ENCODE results near the gene RNF114. TPM values are rescaled to one million over a fixed set of nuclear protein-coding genes. Genes with fewer than 3 reads are reported as not detected.
"Not testable (repeated sequence)": the region's sequence is repeated elsewhere in the genome, so short reads cannot be mapped to it uniquely, and the experiment has no call there.

Gene RNF114
- total RNA-seq, 3 donors from 2014 or later: 224 TPM

DNA sequence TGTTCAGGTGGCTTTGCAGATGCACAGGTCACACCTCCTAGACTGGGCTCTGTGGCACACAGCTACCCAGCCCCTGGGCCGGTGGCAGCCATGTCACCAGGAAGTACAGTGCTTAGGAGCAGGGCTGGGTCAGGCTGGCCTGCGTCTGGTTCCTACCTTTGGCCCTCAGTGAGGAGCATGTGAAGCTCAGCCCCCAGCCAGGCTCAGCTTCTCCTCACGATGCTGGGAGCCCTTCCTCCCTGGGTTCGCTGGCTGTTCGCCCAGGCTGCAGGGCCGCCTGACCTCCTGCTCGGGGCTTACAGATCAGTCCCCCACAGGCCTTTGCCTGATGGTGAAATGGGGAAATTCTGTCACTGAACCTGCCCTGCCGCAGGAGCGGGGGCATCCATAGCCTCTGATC is 43.9 kb upstream of the RNF114 start:
- H3K9me3 ChIP-seq: no peaks in the 10 kb centered on the region
- no peak for DNase-seq (ENCODE audit: low spot score in 2 of 2)

DNA sequence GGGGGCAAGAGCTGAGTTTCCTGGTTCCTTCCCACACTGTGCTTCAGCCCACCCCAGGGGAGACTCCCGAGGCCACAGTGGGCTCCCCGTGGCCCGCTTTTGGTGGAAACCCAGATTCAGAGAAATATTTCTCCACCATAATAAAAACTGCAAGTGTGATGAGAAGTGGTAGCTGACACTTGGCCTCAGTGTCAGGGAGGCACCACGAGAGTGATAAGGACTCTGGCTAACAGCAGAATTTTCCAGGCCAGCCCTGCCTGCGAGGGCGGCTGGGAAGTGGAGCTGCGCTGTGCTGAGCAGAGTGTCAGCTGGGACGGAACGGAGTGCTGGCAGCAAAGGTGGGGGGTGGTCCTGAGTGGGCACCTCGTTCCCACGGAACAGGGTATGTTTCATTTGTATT is 43.4 kb upstream of the RNF114 start:
- TF ChIP-seq, protein P1, sequence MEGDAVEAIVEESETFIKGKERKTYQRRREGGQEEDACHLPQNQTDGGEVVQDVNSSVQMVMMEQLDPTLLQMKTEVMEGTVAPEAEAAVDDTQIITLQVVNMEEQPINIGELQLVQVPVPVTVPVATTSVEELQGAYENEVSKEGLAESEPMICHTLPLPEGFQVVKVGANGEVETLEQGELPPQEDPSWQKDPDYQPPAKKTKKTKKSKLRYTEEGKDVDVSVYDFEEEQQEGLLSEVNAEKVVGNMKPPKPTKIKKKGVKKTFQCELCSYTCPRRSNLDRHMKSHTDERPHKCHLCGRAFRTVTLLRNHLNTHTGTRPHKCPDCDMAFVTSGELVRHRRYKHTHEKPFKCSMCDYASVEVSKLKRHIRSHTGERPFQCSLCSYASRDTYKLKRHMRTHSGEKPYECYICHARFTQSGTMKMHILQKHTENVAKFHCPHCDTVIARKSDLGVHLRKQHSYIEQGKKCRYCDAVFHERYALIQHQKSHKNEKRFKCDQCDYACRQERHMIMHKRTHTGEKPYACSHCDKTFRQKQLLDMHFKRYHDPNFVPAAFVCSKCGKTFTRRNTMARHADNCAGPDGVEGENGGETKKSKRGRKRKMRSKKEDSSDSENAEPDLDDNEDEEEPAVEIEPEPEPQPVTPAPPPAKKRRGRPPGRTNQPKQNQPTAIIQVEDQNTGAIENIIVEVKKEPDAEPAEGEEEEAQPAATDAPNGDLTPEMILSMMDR (IDR thresholded peaks at IDR 0.05): no peak
- no peak for TF ChIP-seq POLR2A (IDR thresholded peaks at IDR 0.05)
- TF ChIP-seq POLR2AphosphoS5 (IDR thresholded peaks at IDR 0.05): no peak
- Histone ChIP-seq H3K9me3 (no peaks in the 10 kb centered on the region), H3K27ac (no peak overlapping the region), H3K4me3 (no peak overlapping the region), H3K4me1 (peaks cover 0 to 3% of the 10 kb centered on the region in 2 donors), H3K36me3 (no peaks in the 10 kb centered on the region), H3K27me3 (no peaks in the 10 kb centered on the region)
- DNase-seq (ENCODE audit: low spot score in 2 of 2): peak in 1 of 2 donors; percentile 30
- intact Hi-C loops (cut with DNase I; ENCODE audit: low total_unique reads): no loop called here

More for the DNA sequence above, 43.9 kb upstream of the RNF114 start:
- intact Hi-C loops (cut with DNase I; ENCODE audit: low total_unique reads): no loop called here
- Histone ChIP-seq H3K27ac (no peak overlapping the region), H3K27me3 (no peaks in the 10 kb centered on the region), H3K4me1 (peaks cover 0 to 3% of the 10 kb centered on the region in 2 donors), H3K36me3 (no peaks in the 10 kb centered on the region), H3K4me3 (no peak overlapping the region)
- TF ChIP-seq, protein P1 (IDR thresholded peaks at IDR 0.05): no peak
- TF ChIP-seq POLR2A (IDR thresholded peaks at IDR 0.05) (no peak), POLR2AphosphoS5 (IDR thresholded peaks at IDR 0.05) (no peak)

DNA sequence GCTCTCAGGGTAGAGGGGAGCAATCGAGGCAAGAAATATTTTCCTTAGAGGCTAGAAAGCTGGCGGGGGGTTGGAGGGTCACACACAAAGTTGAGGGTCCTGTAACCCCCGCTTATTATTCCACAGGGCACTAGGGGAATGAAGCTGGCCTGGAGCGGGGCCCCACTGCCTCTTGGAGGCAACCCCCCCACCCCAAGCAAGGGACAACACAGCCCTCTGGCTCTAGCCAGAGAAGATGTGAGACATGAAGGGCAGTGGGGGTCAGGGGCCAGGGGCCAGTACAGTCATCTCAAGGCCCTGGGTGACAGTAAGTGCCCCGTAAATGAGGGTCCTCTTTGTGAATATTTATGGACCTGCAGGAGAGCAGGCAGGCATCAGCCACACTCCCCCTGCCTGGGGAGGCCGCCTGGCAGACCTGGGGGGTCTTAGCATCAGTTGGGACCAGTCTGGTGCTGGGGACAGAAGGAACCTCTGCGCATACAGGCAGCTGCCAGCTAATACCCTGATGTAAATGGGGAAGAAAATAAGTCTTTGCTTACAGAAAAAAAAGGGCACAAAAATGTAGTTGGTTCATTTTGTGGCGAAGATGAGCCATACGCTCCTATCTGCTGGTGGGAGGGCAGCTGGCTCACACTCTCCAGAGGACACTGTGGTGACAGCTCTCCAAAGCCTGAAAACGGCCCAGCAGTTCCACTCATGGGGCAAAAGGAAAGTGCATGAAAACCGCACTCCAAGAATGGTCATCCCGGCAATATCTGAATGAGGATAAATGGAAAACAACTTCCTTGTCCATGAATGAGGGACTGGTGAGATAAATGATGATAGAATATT is 42.7 kb upstream of the RNF114 start:
- no peak overlapping the region for H3K27ac ChIP-seq
- H3K27me3 ChIP-seq: no peaks in the 10 kb centered on the region
- TF ChIP-seq POLR2AphosphoS5 (IDR thresholded peaks at IDR 0.05): no peak
- TF ChIP-seq, protein P1 (IDR thresholded peaks at IDR 0.05): no peak
- TF ChIP-seq POLR2A (IDR thresholded peaks at IDR 0.05): no peak
- peak in 1 of 2 donors; percentile 41 for DNase-seq (ENCODE audit: low spot score in 2 of 2)
- H3K4me3 ChIP-seq: no peak overlapping the region
- intact Hi-C loops (cut with DNase I; ENCODE audit: low total_unique reads): no loop called here
- H3K9me3 ChIP-seq: no peaks in the 10 kb centered on the region
- no peaks in the 10 kb centered on the region for H3K36me3 ChIP-seq
- no peaks in the 10 kb centered on the region for H3K4me1 ChIP-seq

DNA sequence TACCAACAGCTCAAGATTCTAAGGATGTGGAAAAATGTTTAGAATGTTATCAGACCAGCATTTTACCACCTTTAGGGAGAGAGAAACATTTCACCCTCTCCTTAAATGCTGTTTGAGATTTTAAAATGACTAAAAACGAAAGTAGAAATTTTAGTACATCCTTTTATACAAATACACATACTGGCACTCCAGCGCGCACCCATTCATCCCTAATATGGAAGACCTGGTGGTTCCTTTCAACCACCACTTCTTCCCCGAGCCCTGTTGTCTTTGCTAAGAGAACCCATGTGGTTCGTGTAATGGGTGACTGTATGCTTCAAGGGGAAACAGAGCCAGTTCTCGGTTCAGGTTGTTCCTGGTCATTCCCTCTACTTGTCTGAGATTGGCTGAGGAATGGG is 42.1 kb upstream of the RNF114 start:
- Histone ChIP-seq H3K9me3 (no peaks in the 10 kb centered on the region), H3K4me1 (no peaks in the 10 kb centered on the region), H3K4me3 (no peak overlapping the region), H3K27me3 (no peaks in the 10 kb centered on the region), H3K27ac (no peak overlapping the region), H3K36me3 (no peaks in the 10 kb centered on the region)
- no peak for TF ChIP-seq POLR2A (IDR thresholded peaks at IDR 0.05)
- TF ChIP-seq, protein P1 (IDR thresholded peaks at IDR 0.05): no peak
- no peak for TF ChIP-seq POLR2AphosphoS5 (IDR thresholded peaks at IDR 0.05)
- no peak for DNase-seq (ENCODE audit: low spot score in 2 of 2)
- intact Hi-C loops (cut with DNase I; ENCODE audit: low total_unique reads): no loop called here

DNA sequence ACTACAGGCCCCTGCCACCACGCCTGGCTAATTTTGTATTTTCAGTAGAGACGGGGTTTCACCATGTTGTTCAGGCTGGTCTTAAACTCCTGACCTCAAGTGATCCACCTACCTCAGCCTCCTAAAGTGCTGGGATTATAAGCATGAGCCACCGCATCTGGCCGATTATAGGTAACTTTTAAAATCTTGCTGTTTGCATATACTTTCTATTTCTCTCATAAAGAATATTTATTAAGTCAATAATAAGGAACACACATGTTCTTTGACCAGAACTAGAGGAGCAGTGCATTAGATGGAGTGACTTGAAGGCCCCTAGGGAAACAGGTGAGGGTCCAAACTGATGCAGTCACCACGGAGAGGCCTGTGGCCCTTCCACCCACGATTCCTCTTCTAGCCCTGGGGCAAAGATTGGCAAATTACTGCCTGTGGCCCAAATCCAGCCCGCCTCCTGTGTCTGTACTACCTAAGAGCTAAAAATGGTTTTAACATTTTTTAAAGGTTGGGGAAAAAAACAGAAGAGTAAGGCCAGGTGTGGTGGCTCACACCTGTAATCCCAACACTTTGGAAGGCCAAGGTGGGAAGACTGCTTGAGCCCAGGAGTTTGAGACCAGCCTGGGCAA is 40.6 kb upstream of the RNF114 start:
- intact Hi-C loops (cut with DNase I; ENCODE audit: low total_unique reads); H3K9me3 ChIP-seq; H3K27me3 ChIP-seq; H3K27ac ChIP-seq; H3K36me3 ChIP-seq; H3K4me3 ChIP-seq; H3K4me1 ChIP-seq: not testable (repeated sequence)
- DNase-seq (ENCODE audit: low spot score in 2 of 2): peak in 1 of 2 donors; percentile 33
